Skeletal muscle satellite cell (primary cell): ENCODE data around the gene GNAI1.
A peak's percentile ranks its signal among the peaks of the same experiment; 100 is the strongest.
"Not testable (repeated sequence)": the region's sequence is repeated elsewhere in the genome, so short reads cannot be mapped to it uniquely, and the experiment has no call there.

Source experiments
- H3K27me3 ChIP-seq: 2 replicates; pipeline ENCODE4 v1.7.0; 2013; ENCODE audit warnings: low read length; ENCODE audit not compliant: control insufficient read depth, insufficient read depth
- H3K36me3 ChIP-seq: 2 replicates; pipeline ENCODE4 v1.7.0; 2013; ENCODE audit warnings: mild to moderate bottlenecking, control low read depth, low read length; ENCODE audit not compliant: insufficient read depth
- H3K4me1 ChIP-seq: 2 replicates; pipeline ENCODE4 v1.7.0; 2013; ENCODE audit warnings: low read length; ENCODE audit not compliant: control insufficient read depth, insufficient read depth
- H3K4me2 ChIP-seq: 2 replicates; pipeline ENCODE4 v1.7.0; 2013; ENCODE audit warnings: mild to moderate bottlenecking, low read length
- H3K4me3 ChIP-seq: 2 replicates; pipeline ENCODE4 v1.7.0; 2013; ENCODE audit warnings: low read length
- H3K9ac ChIP-seq: 2 replicates; pipeline ENCODE4 v1.7.0; 2013; ENCODE audit warnings: mild to moderate bottlenecking, low read depth, low read length, moderate library complexity
- H3K9me3 ChIP-seq: replicated peaks from 2 replicates; pipeline ENCODE4 v1.7.0; 2013; ENCODE audit warnings: mild to moderate bottlenecking, control low read depth, low read length

GNAI1 gene

DNA sequence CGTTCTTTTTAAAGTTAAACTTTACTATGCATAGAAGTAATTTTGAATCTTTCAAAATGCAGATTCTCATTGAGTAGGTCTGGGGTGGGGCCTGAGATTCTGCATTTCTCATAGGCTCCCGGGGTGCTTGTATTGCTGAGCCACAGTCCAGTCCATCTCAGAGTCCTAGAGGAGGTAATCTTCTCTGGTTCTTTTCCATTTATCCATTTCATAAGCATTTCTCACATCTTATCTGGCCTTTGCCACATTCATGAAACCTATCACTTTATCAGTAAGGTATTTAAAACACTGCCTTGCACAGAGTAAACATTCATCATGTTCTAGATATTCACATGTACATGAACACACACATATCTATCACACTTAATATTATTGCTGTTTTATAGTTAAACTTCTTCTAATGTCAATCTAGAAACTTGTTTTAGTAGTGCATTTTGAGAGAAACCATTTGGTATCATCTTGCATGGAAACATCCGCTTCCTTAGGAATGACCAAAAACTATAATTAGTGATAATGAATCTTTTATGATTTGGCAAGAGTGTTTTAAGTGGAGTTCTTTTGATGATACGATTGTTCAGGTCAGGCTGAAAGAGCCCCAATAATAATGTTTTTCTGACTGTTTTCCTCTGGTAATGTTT, 12.0 kb downstream of the GNAI1 start:
- H3K4me2 ChIP-seq: no peak overlapping the region
- no peak overlapping the region for H3K4me3 ChIP-seq
- H3K4me1 ChIP-seq: peaks cover 42% of the 10 kb centered on the region
- H3K9me3 ChIP-seq: no peaks in the 10 kb centered on the region
- H3K36me3 ChIP-seq: no peaks in the 10 kb centered on the region
- H3K9ac ChIP-seq: no peak overlapping the region
- no peaks in the 10 kb centered on the region for H3K27me3 ChIP-seq

DNA sequence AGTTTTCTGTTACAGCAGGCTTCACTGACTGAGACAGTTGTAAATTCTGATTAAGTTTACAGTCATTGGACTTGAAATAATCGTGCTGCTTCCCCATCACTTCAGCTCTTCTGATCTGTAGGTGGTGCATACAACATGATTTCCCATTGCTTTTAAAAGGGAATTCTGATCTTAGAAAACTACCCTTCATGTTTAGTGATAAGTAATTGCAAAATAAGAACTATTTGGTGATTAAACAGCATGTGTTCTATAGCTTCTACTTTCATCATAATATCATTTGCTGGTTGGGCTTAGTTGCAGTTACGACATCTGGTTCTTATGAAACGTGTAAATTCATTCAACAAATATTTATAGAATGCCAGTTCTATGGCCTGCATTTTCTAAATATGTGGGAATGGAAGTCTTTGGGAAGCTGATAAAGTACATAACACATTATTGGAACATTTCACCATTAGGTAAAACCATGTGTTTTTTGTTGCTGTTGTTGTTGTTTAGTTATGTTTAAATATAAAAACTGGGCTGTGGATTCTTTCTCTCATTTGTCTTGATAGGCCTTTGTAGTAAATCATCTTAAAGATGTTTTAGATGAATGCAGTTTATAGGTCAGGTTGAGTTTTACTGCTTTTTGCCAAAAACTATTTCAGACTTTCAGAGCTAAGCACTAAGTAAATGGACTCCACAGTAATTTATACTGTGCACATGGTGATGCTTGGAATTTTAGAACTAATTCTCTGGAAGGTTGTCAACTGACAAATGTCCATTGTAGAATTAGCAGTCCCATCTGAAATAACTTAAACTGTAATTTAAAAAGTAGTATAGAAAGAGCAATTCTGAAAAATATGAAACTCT, 13.1 kb downstream of the GNAI1 start:
- peaks cover 45% of the 10 kb centered on the region for H3K4me1 ChIP-seq
- H3K27me3 ChIP-seq: no peaks in the 10 kb centered on the region
- peak overlapping the region; percentile 60 for H3K4me2 ChIP-seq
- H3K9ac ChIP-seq: peak overlapping the region; percentile 53
- H3K36me3 ChIP-seq: no peaks in the 10 kb centered on the region
- H3K9me3 ChIP-seq: no peaks in the 10 kb centered on the region
- peak overlapping the region; percentile 9 for H3K4me3 ChIP-seq

DNA sequence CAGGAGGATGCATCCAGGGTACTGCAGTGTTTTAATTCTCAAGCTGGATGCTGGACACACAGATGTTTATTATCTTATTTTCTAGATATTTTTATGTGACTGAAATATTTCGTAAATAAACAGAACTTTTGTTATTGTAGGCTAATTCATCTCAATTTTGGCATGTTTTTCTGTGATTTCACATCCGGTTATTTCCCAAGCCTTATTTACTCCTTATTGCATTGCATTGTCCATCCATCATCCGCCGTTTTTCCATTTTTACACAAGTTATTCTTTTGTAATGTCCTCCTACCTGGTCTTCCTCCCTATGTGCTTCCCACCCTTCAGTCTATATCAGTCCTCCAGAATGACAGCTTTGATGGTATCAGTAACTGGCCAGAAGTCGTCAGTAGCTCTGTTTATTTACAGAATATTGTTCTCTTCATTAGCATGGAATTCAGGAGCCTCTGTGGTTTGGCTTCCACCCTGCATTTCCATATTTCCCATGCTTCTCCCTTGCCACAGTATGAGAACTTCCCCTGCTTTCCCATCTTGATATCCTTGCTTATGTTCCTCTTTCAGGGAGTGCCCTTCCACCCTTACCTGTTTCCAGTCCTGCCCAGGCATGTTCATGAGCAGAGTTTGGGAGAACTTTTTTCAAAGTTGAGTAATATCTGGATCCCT, 16.1 kb downstream of the GNAI1 start:
- H3K27me3 ChIP-seq: no peaks in the 10 kb centered on the region
- no peak overlapping the region for H3K9ac ChIP-seq
- no peak overlapping the region for H3K4me2 ChIP-seq
- no peaks in the 10 kb centered on the region for H3K36me3 ChIP-seq
- peaks cover 63% of the 10 kb centered on the region for H3K4me1 ChIP-seq
- no peaks in the 10 kb centered on the region for H3K9me3 ChIP-seq
- no peak overlapping the region for H3K4me3 ChIP-seq

DNA sequence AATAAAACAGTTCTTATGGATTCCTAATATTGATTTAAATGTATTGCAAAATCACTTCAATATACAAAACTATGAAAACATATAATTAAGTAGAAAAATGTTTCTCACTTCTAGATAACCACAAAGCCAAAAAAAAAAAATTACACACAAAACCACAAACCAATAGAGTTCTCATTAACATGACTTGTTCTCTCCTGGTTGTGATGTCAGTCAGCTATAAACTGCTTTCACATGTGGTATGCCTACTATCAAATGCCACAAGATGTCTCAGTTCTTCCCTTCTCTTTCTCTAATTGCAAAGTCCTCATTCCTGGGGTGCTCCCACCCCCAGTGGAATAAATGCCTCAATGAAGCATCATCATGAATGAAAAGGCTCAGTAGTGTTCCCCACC, 16.6 kb downstream of the GNAI1 start:
- peaks cover 58% of the 10 kb centered on the region for H3K4me1 ChIP-seq
- H3K9ac ChIP-seq: no peak overlapping the region
- no peaks in the 10 kb centered on the region for H3K27me3 ChIP-seq
- no peak overlapping the region for H3K4me2 ChIP-seq
- no peaks in the 10 kb centered on the region for H3K36me3 ChIP-seq
- H3K4me3 ChIP-seq: no peak overlapping the region
- H3K9me3 ChIP-seq: no peaks in the 10 kb centered on the region

DNA sequence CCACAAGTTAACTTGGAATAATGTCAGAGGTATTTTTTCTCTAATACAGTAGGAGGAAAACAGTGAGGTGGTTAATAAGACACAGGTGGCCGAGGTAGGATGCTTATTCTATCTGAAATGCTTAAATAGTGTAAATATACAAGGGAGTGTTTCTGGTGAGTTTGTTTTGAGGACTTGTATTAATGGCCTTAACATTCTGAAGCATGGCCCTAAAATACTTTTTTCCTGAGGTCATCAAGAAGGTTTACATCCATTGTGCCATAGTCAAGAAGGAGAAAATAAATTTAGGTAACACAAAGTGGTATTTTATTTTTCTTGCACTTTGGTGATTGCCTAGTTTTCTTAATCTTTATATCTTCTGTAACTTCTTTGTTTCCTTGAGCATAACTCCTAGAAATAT, 18.8 kb downstream of the GNAI1 start:
- H3K27me3 ChIP-seq: no peaks in the 10 kb centered on the region
- no peaks in the 10 kb centered on the region for H3K36me3 ChIP-seq
- H3K4me1 ChIP-seq: peaks cover 38% of the 10 kb centered on the region
- no peak overlapping the region for H3K4me3 ChIP-seq
- no peak overlapping the region for H3K9ac ChIP-seq
- no peaks in the 10 kb centered on the region for H3K9me3 ChIP-seq
- H3K4me2 ChIP-seq: no peak overlapping the region

DNA sequence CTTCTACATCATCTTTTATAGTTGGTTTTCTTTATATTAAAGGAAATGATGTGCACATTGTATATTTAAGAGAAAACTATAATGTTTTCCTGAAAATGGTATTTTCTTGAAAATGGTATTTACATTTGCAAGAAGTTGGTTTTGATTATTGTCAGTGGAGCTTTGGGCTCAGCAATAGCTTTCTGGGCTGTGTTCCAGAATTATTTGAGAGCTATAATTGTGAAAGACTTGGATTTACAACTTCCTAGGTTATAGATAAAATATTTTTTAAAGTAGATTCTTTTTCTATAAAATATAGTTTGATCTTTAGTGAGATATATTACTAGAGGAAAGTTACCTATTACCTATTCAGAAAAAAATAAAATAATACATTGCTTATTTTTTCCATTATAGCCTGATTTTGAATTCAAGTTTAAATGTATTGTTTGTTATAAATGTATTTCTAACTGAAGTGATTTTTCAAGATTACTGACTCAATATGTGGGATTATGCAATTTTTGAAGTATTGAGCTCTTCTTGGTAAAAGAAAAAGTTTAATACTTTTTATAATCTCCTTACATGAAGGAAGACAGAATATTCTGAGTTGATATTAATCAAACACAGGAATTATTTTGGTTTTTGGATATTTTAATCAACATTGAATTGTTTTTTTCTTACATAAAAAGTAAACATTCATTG, 20.2 kb downstream of the GNAI1 start:
- Histone ChIP-seq H3K4me3 (no peak overlapping the region), H3K27me3 (no peaks in the 10 kb centered on the region), H3K9me3 (no peaks in the 10 kb centered on the region), H3K4me2 (no peak overlapping the region), H3K36me3 (no peaks in the 10 kb centered on the region), H3K9ac (no peak overlapping the region), H3K4me1 (peaks cover 38% of the 10 kb centered on the region)

DNA sequence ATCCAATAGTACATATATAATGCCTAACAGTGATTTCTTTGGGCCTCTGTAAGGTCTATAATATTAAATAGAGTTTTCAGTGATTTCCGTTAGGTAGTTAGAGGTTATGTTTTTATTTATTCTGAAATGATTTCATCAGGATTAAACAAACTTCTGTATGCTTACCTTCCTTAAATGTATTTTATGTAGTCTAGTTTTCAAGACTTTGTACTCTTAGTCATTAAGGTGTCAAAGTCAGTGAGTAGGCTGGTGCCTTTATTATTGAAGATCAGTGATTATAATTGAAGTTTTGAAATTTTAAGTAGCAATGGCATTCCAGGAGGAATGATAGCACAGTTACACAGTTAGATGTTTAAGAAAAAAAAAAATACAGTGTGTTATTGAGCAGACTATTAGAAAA, 20.7 kb downstream of the GNAI1 start:
- H3K9ac ChIP-seq: no peak overlapping the region

DNA sequence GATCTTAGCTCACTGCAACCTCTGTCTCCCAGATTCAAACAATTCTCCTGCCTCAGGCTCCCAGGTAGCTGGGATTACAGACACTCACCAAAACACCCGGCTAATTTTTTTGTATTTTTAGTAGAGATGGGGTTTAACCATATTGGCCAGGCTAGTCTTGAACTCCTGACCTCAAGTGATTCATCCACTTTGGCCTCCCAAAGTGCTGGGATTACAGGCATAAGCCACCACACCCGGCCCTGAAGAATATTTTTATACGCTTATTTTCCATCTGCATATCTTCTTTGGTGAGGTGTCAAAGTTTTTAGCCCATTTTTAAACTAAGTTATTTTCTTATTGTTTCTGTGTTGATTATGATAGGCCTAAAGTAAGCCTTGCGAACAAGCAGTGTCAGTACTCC, 23.1 kb downstream of the GNAI1 start:
- not testable (repeated sequence) for H3K9ac ChIP-seq, H3K4me2 ChIP-seq, H3K27me3 ChIP-seq, H3K4me3 ChIP-seq, H3K9me3 ChIP-seq, H3K36me3 ChIP-seq
- H3K4me1 ChIP-seq: peaks cover 21% of the 10 kb centered on the region

More for the DNA sequence above, 20.7 kb downstream of the GNAI1 start:
- Histone ChIP-seq H3K4me2 (no peak overlapping the region), H3K36me3 (no peaks in the 10 kb centered on the region), H3K9me3 (no peaks in the 10 kb centered on the region), H3K4me3 (no peak overlapping the region), H3K27me3 (no peaks in the 10 kb centered on the region), H3K4me1 (peaks cover 37% of the 10 kb centered on the region)

DNA sequence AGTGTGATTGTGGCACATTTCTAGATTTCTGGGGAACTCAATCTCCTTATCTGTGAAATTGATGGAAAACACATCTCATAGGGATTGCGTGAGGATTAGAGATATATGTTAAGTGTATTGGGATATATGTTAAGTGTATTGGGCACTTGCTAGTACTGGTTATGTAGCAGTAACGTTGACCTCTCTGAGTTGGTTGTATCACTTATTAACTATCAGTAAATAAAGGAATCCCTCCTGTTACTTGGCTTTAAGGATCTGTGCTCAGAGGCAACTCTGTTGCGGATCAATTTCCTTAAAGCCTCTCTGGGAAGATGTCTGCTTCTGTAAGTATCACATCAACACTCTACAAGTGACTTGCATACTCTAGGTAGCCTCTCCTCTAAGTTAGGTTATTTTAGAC, 25.2 kb downstream of the GNAI1 start:
- no peak overlapping the region for H3K9ac ChIP-seq
- peaks cover 6% of the 10 kb centered on the region for H3K4me1 ChIP-seq
- no peak overlapping the region for H3K4me3 ChIP-seq
- no peaks in the 10 kb centered on the region for H3K36me3 ChIP-seq
- no peak overlapping the region for H3K4me2 ChIP-seq
- H3K9me3 ChIP-seq: no peaks in the 10 kb centered on the region
- no peaks in the 10 kb centered on the region for H3K27me3 ChIP-seq

DNA sequence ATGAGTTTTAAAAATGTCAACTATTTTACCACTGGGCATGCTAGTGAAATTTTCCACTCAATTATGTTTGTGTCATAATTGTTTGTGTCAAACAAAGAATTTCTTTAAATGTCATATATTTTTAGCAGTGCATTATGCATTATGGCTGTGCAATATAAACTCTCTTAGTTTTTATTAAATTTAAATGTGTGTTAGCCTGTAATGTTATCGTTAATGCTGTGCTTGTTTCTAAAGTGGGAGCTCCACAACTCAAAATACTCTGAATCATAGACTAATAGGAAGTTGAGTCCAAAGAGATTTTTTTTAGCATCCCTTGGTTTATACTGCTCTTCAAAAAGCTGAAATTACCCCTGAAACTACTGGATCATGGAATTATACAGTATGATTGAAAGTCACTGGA, 26.8 kb downstream of the GNAI1 start:
- Histone ChIP-seq H3K27me3 (no peaks in the 10 kb centered on the region), H3K9me3 (no peaks in the 10 kb centered on the region), H3K4me3 (no peak overlapping the region), H3K4me1 (no peaks in the 10 kb centered on the region), H3K36me3 (no peaks in the 10 kb centered on the region), H3K4me2 (no peak overlapping the region), H3K9ac (no peak overlapping the region)

DNA sequence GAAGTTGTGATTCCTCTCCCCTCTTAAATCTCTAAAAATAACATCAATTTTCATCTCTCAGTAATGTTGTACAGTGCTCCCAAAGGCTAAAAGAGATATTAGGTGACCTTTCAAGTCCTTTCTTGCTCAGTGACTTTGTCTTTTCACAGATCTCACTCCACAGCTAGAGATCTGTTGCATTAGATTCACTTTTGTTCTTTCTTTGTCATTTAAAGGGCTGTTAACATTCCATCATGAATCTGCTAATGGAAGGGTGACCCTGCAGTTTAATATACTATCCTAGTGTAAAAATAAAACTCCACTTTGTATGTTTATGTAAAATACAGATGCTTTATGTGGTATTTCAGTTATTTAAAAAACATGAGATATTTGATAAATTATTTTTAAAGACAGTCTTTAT, 30.5 kb downstream of the GNAI1 start:
- Histone ChIP-seq H3K36me3 (no peaks in the 10 kb centered on the region), H3K4me2 (no peak overlapping the region), H3K9ac (no peak overlapping the region), H3K4me1 (no peaks in the 10 kb centered on the region), H3K4me3 (no peak overlapping the region), H3K27me3 (no peaks in the 10 kb centered on the region), H3K9me3 (no peaks in the 10 kb centered on the region)
